Measurements from ENCODE around the gene OAT. TPM values are rescaled to one million over a fixed set of nuclear protein-coding genes. Genes with fewer than 3 reads are reported as not detected.

The OAT gene
- total RNA-seq, 1 donor from 2014 or later, result 50.9 TPM

DNA sequence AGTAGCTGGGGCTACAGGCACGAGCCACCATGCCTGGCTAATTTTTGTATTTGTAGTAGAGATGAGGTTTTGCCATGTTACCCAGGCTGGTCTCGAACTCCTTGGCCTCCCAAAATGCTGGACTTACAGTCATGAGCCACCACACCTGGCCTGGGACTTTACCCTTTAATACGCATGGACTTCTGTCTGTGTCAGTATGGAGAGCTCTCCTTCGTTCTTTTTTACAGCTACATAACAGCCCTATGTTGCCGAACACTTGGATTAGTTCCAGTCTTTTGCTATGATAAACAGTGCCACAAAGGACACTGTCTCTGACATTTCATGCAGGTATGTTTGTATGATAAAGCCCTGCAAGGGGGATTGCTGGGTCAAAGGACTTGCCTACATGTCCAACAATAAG is 10.9 kb upstream of the OAT start:
- no peak overlapping the region for H3K4me3 ChIP-seq (ENCODE audit: low read depth, low read length)
- no peak for DNase-seq (ENCODE audit: low read depth)
- TF ChIP-seq, protein P1, sequence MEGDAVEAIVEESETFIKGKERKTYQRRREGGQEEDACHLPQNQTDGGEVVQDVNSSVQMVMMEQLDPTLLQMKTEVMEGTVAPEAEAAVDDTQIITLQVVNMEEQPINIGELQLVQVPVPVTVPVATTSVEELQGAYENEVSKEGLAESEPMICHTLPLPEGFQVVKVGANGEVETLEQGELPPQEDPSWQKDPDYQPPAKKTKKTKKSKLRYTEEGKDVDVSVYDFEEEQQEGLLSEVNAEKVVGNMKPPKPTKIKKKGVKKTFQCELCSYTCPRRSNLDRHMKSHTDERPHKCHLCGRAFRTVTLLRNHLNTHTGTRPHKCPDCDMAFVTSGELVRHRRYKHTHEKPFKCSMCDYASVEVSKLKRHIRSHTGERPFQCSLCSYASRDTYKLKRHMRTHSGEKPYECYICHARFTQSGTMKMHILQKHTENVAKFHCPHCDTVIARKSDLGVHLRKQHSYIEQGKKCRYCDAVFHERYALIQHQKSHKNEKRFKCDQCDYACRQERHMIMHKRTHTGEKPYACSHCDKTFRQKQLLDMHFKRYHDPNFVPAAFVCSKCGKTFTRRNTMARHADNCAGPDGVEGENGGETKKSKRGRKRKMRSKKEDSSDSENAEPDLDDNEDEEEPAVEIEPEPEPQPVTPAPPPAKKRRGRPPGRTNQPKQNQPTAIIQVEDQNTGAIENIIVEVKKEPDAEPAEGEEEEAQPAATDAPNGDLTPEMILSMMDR (conservative IDR thresholded peaks at IDR 0.05; ENCODE audit: low read depth, low read length), result no peak

DNA sequence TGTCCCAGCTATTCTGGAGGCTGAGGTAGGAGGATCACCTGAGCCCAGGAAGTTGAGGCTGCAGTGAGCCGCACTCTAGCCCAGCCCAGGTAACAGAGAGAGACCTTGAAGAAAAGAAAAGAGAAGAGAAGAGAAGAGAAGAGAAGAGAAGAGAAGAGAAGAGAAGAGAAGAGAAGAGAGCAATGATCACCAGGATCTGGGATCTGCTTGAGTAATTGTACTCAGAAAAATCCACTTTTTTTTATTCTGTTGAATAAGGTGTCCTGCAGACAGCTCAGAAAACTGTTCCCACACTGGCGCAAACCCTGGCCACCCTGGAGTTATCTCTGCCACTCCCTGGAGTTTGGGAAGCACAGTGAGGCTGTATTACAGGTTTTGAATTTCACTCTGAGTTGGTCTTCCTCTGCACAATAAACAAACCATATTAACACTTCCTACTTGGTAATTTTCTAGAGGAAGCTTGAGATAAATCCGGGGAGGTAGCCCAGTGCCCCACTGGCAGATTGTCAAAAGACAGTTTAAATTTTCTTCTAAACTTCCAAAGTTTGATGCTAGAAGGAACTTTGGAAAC is 9.6 kb upstream of the OAT start:
- no peak overlapping the region for H3K4me3 ChIP-seq (ENCODE audit: low read depth, low read length)
- no peak for DNase-seq (ENCODE audit: low read depth)
- TF ChIP-seq, protein P1 (conservative IDR thresholded peaks at IDR 0.05; ENCODE audit: low read depth, low read length), result no peak

DNA sequence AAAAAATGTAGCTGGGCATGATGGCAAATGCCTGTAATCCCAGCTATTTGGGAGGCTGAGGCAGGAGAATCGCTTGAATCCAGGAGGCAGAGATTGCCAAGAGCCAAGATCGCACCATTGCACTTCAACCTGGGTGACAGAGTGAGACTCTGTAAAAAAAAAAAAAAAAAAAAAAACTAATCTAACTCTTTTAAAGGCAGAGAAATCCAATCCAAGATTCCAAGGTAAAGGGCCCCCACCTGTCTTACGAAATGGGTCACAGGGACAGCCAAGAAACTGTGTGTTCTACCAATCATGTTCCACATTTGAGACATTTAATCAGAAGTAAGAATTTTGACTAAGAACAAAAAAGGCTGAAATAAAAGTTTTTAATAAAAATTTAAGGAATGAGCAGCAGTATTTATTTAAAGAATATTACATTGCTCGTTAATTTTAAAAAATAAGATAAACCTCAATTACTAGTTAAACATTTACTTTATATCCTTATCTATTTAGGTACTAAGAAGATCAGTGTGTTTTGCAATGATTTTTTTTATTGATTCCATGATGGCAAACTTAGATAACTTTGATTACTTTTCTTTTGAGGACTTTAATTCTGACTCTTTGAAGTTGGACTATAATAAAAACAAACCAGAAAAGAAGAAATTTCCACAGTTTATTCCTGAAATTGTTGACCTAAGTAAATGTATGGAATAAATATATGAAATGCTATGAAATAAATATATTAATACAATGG is 6.7 kb upstream of the OAT start:
- DNase-seq (ENCODE audit: low read depth), result no peak
- TF ChIP-seq, protein P1 (conservative IDR thresholded peaks at IDR 0.05; ENCODE audit: low read depth, low read length), result no peak
- no peak overlapping the region for H3K4me3 ChIP-seq (ENCODE audit: low read depth, low read length)

DNA sequence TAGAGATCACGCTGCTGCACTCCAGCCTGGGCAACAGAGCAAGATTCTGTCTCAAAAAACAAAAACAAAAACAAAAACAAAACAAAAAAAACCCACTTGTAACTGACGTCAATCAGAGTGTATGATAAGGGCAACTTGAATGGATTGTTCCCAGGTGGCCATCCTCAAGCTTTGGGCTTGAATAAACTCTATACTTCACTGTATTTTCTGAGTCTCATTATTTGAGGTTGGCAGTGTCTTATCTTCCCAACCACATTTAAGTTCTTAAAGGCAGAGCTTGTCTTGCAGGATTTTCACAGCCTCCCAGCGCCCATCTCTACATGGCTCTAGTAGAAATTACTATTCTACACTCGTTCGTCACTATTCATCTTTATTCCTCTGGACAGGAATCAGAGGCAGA is 5.1 kb upstream of the OAT start:
- TF ChIP-seq, protein P1 (conservative IDR thresholded peaks at IDR 0.05; ENCODE audit: low read depth, low read length), result no peak

DNA sequence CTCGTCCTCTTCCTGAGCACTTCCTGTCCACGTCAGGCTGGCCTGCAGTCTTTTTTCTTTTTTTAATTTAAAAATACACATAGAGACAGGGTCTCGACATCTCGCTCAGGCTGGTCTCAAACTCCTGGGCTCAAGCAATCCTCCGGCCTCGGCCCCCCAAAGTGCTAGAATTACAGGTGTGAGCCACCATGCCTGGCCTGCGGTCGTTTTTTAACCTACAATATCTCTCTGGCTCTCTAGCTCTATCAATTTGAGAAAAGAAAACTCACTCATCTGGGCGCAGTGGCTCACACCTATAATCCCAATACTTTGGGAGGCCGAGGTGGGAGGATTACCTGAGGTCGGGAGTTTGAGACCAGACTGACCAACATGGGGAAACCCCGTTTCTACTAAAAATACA is 4.0 kb upstream of the OAT start:
- TF ChIP-seq, protein P1 (conservative IDR thresholded peaks at IDR 0.05; ENCODE audit: low read depth, low read length), result no peak
- no peak for DNase-seq (ENCODE audit: low read depth)
- H3K4me3 ChIP-seq (ENCODE audit: low read depth, low read length), result no peak overlapping the region

More for the DNA sequence above, 5.1 kb upstream of the OAT start:
- H3K4me3 ChIP-seq (ENCODE audit: low read depth, low read length), result no peak overlapping the region
- no peak for DNase-seq (ENCODE audit: low read depth)

DNA sequence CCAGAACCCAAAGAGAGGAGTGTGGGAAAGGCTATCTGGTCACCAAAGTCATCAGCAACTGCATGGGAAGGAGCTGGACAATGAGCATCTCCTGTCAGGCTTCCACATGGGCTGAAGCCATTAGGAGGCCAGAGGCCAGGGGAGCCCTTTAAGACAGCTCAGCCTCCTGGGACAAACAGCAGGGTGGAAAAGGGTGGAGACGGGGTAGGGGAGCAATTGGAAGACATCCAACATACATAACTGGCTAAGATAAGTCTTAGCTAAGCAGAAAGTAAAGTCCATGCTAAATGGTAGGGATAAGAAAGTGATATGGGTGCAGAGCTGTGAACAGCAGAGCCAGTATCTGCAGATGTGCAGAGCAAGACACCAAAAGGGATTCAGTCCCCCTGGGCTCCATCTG is 1.5 kb upstream of the OAT start:
- no peak for DNase-seq (ENCODE audit: low read depth)
- H3K4me3 ChIP-seq (ENCODE audit: low read depth, low read length), result no peak overlapping the region
- TF ChIP-seq, protein P1 (conservative IDR thresholded peaks at IDR 0.05; ENCODE audit: low read depth, low read length), result no peak

DNA sequence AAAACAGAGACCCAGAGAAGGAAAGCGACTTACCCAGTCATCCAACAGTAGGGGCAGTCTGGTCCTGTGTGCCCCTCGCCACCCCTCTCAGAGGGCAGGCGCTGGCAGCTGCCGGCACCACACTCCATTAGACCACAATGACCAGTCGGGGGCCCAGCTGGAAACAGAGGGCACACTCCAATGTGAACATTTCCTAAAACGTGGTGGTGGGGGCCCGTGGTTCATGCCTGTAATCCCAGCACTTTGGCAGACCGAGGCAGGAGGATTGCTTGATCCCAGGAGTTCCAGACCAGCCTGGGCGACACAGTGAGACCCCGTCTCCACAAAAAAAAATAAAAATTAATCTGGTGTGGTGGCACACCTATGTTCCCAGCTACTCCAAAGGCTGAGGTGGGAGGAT is 912 bp upstream of the OAT start:
- no peak overlapping the region for H3K4me3 ChIP-seq (ENCODE audit: low read depth, low read length)
- TF ChIP-seq, protein P1 (conservative IDR thresholded peaks at IDR 0.05; ENCODE audit: low read depth, low read length), result no peak
- DNase-seq (ENCODE audit: low read depth), result no peak
